Measurements from ENCODE around the gene PKN3.

Gene PKN3

DNA sequence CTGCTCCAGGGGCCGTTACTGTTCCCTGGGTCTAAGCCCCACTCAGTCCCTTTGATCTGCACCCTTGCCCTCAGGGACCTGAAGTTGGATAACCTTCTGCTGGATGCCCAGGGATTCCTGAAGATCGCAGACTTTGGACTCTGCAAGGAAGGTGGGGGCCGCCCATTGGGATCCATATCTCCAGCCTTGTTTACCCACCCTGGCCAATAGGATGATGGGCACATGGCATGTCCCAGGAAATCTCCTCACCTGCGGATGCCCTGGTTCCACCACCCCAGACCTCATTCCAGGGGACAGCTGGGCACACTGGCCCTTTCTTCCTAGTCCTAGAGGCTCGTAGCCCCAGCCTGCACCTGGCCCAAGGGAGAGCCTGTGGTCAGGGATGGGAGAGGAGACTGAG lies 16.2 kb downstream of the PKN3 start:
- no peak for DNase-seq

DNA sequence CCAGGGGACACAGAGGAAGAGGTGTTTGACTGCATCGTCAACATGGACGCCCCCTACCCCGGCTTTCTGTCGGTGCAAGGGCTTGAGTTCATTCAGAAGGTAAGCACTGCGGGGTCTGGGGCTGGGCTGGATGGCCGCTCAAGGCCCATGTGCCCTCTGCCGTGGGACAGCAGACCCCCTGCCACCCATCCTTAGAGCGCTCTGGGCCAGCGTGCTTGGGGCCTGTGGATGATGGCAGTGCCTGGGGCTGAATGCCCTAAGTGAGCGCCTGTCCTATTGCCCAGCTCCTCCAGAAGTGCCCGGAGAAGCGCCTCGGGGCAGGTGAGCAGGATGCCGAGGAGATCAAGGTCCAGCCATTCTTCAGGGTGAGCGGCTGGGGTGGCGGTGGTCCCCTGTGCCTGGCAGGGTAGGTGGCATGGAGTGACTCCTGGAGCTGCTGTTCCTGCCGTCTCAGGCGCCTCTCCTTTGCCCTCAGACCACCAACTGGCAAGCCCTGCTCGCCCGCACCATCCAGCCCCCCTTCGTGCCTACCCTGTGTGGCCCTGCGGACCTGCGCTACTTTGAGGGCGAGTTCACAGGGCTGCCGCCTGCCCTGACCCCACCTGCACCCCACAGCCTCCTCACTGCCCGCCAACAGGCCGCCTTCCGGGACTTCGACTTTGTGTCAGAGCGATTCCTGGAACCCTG lies 17.8 kb downstream of the PKN3 start:
- DNase-seq, result no peak

DNA sequence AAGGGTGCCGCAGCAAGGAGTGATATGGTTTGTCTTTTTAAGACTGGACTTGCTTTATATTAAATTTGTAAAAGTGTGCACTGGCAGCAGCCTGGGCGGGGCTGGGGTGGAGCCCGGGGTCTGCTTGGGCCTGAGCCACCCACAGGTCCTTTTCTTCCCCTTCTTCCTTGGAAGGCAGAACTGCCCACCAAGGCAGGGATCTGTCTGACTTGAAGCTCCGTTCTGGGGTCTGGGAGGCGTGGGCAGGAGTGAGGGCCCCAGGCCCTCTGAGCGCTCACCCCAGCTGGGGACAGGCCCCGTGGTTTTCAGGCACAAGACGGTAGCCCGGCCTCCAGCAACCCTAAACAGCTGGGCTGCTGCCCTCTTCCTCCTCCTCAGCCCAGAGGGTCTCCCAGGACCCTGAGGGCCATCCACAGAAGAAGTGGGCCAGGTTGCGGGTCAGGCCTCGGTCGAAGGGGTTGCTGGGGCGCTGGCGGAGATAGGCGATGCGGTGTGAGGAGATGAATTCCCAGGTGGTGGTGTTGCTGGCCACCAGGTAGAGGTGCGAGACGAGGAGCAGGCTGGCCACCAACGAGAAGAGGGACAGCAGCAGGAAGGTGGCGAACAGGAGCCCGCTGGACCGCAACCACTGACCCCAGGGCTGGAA lies 18.7 kb downstream of the PKN3 start:
- no peak for DNase-seq

DNA sequence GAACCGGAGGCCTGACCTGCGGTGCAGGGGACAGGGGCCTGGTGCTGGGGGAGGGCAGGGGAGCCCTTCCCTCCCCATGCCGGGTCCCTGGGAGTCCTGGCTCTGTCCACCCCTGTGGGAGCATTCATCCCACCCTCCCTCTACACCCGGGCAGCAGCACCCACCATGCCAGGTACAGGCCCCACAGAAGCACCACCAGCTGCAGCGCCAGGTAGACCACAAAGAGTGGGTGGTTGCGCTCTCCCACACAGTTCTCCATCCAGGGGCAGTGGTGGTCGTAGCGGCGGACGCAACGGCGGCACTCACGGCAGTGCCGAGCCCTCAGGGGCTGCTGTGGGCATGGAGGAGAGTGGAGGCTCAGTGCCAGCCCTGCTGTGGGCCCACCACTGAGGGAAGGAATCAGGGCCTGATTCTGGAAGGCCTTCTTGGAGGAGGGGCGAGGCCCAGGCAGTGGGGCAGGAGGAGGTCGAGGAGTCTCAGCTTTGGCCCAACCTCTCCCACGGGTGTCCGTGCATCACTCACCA lies 19.2 kb downstream of the PKN3 start:
- DNase-seq, result no peak

DNA sequence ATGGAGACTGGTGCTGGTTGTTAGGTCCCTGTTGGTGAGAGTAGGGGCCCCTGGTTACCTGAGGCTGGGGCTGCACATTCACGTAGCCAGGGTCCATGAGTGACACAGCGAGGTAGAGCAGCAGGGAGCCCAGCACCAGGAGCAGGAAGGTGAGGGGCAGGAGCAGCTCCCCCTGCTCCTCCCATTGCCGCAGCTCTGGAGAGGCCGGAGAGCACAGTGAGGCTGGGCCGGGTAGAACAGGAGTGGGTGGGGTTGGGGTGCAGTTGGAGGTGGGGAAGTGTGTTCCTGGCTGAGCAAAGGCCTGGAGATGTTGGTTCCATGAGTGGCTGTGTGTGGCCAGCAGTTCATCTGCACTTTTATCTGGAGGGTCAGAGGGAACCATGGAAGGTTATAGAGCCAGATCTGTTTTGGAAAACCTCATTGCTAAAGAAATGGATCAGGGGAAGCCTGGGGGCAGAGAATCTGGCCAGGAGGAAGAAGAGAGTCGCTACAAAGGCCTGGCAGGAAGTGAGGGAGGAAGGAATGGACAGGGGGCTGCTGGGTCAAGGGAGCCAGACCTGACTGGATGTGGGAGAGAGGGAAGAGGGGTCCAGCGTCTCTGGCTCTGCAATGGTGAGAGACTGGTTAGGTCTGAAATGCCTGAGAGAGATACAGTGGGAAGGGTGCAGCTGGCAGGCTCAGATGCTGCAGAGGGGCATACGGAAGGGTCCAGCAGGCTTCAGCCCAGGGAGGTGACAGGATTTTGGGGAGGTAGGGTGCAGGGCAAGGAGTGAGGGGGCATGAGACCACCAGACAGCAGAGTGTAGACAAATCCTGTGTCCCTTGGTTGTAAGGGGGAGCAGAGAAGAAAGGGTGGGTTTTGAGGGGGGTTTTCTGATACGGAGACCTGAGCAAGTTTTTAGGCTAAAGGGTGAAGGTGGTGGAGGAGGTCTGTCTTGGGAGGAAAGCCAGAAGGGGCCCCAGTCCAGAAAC lies 20.4 kb downstream of the PKN3 start:
- DNase-seq, result no peak

DNA sequence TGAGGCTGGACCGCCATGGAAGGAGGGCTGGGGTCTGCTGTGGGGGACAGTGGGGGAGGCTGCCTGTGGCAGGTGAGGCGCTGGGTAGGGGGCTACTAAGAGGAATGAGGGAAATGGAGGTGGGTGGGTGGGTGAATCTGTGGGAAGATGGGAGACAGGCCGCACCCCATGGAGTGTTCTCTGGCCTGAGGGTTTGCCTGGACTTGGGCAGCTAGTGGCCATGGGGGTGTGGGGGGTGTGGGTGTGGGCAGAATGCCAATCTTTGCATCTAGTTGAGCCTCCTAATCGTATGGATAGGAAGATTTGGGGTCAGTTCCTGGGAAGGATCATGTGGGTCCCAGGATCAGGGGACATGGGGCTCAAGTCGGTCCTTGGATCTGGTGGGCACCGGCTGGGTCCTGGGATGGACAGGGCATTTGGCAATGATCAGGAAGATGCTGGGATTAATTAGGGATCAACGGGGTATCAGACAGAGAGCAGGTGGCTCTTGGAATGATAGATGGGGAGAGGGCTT lies 21.1 kb downstream of the PKN3 start:
- peak in 1 of 6 experiments; percentile 24 for DNase-seq

DNA sequence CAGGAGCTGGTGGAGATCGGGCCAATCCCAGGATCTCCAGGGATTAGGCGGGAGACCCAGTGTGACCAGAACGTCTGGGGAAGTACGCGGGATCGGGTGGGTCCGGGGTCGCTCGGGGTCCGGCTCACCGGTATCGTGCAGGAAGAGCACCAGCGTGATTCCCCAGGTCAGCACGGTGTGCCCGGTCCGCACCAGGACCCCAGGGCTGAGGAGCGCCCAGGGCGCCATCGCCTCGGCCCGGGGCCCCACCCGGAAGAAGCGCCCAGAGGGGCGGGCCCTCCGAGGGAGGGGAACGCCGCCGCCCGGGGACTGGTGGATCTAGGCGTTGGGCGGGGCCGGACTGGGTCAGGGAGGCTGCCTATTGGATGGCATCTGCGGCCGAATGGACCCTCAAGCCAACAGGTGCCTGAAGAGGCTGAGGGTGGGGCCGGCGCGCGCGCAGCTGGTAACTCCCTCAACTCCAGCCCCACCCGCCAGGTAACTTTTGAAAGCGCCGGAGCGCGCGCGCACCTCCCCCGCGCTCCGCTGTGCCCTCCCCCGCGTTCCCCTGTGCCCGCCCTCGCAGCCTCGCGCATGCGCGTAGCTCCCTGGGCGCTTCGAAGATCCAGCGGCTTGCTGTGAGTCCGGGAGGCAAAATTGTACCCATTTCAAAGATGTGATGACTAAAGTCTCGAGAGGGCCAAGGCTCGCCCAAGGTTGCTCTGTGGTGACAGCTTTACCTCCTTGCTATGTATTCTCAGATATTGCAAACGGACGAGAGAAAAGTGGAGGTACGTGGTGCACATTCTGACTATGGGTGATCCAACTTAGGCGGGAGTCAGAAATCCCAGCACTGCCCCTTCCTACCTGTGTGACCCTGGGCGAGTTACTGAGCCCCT lies 21.8 kb downstream of the PKN3 start, which contains the start of gene ZDHHC12:
ZDHHC12 (minus strand) TSS at position 262 of the 878 bp plus-strand sequence; CDS start at position 228, 34 bp downstream.
- peak; percentile 95 to 99 (median 98) for DNase-seq

DNA sequence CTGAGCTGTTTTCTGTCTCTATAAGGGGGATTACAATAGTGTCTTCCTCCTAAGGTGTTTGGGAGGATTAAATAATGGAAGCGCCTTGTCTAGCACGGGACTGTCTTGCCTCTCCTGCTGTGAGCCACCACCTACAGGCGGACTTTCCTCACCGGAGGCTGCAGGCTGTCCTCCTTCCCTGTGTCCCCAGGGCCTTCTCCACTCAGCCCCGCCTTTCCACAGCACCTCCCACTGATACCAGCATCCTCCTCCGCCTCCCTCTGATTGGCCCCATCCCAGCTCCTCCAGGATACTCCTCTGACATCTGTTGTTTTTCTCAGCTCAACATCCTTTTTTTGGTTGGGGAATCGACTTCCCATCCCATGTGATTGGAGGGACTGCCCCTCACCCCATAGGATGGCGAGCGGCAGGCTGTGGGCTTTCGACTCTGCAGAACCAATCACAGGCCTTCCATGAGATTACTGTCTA lies 22.5 kb downstream of the PKN3 start:
- peak in 3 of 6 experiments; percentile 17 to 46 (median 24) for DNase-seq

DNA sequence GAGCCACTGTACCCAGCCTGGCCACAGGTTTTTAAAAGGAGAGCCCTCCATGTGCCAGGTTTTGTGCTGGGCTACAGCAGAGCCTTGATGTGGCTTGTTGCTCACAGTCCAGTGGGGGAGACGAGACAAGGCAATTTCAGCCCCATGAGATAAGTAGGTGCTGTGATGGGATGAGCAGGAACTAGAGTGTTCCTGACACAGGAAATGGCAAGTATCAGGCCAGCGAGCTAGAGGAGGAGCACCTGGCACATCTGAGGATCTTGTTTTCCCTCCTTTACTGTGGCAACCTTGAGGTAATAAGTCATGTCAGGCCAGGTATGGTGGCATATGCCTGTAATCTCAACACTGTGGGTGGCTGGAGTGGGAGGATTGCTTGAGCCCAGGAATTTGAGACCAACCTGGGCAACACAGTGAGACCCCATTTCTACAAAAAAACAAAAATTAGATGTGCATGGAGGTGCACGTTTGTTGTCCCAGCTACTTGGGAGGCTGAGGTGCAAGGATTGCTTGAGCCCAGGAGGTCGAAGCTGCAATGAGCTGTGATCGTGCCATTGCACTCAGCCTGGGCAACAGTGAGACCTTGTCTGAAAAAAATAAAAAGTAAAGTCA lies 25.4 kb downstream of the PKN3 start:
- peak in 1 of 6 experiments; percentile 48 for DNase-seq

DNA sequence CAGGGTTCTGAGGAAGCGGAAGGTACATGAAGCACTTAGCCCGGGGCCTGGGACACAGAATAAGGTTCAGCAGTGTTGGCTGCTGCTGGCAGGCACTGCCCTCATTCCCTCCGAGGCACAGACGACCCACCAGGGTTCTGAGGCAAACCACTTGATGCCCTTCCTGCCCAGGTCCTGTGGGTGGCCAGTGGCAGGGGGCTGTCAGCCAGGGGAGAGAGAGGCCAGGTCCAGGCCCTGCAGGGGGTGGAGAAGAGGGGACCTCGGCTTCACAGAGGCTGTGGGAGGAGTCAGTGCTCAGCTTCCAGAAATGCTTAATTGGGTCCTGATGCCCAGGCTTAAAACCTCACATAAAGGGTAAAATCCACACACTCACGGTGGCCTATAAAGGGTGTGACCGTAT lies 26.0 kb downstream of the PKN3 start:
- DNase-seq, result no peak

DNA sequence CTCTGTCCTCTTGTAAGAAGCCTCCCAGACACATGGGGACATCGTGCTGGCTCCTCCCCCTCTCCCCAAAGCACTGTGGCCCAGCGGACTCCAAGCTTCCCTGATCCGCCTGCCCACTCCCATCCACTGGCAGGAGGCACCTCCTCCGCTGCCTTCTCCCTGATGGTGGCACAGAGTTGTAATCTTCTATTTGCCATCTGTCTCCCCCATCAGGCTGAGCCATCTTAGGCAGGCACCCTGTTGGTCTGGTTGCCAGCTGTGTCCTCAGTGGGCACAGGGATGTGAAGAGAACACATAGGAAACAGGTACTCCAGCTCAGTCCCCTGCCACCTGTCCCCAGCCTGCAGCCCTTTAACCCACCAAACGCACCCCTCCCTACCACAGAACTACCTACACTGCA lies 27.0 kb downstream of the PKN3 start:
- no peak for DNase-seq

DNA sequence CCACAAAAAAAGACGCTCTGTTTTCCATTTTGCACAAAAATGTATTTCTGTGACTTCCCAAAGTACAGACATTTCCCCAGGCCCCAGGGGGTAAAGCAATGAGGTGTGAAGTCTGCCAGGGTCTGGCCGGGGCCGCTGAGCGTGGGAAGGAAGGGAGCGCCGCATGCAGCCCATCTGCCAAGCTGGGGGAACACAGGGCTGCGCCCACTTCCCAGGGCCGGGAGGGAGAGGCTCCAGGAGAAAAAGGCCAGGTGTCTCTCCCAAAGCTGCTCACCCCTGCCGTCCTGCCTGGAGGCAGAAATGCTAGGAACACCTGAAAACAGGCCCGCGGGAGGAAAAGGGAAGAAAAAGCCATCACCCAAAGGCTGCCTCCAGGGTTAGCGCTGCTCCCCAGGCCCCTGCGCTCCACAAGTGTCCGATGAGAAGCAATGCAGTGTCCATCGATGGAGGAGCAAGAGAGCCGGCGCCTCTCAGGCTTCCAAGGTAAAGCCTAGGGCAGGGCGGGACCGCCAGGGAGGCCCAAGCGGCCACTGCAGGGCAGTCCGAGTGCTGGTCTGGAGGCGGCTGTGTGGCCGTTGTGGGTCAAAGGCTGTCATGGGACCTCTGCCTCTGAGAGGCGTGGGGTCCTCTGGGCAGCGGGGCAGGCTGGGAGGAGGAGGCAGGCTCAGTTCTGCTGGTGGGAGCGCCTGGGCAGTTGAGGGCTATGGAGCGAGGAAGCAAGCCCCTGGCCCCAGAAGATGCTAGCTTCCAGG lies 27.6 kb downstream of the PKN3 start:
- DNase-seq, result no peak

DNA sequence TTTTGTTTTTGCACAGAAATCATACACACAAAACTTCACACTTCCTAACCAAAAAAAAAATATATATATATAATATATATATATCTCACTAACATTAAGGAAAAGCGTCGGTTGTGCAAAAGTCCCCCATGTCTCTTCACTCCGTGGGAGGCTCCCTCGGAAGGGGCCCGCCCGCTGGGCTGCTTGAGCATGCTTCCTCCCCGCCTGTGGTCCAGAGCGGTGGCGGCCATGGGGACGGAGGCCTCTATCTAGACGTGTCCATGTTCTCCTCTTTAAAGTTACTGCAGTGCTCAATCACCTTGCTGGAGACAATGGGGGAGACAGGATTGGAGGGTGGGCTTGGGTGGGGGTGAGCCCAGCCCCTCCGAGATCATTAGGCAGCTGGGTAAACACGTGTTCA lies 28.8 kb downstream of the PKN3 start:
- DNase-seq, result no peak

DNA sequence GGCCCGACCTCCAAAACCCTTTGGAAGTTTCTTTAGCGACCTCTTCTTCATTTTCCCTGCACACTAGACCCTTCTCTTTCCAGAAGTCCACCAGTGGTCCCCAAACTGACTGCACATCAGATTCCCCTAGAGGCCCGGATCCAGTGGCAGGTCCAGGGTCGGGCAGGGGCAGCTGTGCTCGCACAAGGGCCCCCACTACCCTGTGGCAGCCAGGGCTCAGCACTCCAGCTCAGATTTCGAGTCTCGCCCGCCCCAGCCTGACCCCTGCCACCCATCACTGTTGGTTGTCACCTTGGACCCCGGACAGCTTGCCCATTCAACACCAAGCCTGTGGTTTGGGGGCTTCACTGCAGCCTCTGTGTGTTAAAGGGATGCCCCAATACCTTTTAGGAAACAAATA lies 29.4 kb downstream of the PKN3 start:
- DNase-seq, result no peak

DNA sequence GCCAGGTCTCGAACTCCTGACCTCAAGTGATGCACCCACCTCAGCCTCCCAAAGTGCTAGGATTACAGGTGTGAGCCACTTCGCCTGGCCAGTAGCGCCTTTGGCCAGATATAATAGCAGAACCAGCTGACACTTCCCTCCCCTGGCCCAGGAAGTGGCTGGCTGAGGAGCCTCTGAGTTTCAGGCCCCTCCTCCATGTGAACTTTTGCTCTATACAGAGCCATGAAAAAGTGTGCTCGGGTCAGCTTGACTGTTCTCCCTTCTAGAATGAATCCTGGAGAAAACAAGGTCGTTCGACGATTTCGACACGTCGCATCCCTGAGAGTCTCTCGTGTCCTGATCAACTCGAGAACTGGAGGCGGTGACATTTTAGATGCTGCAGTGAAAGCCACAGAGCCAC lies 30.3 kb downstream of the PKN3 start:
- no peak for DNase-seq

DNA sequence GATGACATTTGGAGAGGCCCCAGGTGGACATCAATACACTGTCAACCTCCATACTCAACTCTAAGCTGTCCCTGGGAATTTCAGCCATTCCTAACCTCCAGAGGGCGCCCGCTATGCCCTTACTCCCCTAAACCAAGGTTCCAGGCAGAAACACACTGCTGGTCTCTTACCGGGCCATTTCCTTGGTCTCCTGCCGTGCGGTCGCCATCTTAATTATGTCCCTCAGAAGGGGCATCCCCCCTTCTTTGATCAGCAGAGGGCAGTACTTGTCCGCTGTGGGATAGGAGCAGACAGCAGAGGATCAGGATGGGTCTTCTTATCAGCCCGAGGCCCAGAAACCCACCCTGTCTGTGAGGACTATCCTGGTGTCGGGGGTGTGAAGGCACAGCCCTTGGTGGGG lies 31.0 kb downstream of the PKN3 start:
- DNase-seq, result peak in 1 of 6 experiments; percentile 7

DNA sequence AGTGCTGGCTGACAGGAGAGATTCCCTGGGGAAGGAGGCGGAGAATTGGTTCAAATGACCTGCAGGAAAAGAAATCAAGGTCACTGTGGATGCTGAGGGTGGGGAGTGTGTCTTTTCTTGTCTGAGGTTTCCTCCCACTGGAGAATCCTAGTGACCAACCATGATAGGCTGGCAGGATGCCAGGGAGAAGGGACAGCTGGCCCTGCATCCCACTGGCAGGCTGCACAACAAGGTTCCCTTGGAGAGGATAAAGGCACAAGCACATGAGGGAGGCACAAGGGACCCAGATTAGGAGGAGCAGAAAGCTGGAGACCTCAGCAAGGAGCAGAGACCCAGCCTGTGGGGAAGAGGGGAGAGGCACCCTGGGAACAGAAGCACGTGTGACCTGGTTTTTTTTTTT lies 33.1 kb downstream of the PKN3 start:
- no peak for DNase-seq

DNA sequence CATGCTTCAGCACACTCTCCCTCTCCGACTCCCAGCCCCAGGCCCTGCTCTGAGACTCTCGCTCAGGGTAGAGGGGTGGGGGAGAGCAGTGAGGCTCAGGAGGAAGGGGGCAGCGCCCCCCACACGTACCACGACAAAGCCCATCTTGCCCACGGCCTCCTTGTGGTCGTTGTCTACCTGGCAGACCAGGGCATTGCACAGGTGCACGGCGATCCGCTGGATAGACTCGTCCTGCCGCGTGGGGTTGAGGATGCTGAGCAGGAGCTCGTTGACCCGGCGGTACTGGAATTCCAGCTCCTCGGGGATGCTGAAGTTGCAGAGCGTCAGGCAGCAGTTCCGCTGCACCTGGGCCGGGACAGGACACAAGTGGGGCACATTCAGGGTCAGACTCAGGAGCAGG lies 40.1 kb downstream of the PKN3 start:
- DNase-seq, result no peak

DNA sequence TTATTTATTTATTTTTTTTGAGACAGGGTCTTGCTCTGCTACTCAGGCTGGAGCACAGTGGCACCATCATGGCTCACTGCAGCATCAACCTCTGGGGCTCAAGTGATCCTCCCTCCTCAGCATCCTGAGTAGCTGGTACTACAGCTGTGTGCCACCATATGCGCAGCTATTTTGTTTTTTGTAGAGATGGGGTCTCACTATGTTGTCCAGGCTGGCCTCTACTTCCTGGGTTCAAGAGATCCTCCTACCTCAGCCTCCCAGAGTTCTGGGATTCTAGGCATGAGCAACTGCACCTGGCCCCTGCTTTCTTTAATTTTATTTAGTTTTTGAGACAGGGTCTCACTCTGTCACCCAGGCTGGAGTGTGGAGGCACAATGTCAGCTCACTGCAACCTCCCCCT lies 41.1 kb downstream of the PKN3 start:
- no peak for DNase-seq

DNA sequence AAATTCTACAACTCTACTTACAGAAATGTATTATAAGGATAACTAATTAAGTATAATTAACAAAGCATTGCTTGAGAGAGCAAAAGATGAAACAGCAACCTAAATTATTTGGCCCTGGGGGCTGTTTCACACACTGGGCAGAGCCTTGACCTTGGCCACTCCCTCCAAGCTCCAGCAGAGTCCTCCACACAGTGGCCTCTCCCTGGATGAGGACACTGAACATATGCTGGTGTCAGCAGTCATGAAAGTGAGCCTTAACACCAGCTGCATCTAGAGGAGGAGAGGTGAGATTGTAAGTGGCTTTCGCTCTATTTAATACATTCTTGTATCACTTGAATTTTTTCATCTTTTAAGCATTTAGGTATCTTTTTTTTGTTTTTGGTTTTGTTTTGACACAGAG lies 44.9 kb downstream of the PKN3 start:
- DNase-seq, result no peak

Data from stimulated activated naive CD4-positive, alpha-beta T cell (primary cell).